ENCODE measurements around the gene ACE. TPM values are rescaled to one million over a fixed set of nuclear protein-coding genes. Genes with fewer than 3 reads are reported as not detected.
"Not testable (repeated sequence)": the region's sequence is repeated elsewhere in the genome, so short reads cannot be mapped to it uniquely, and the experiment has no call there.

ACE gene
- total RNA-seq, 2 experiments from 2014 or later: 2.2 to 2.6 TPM

DNA sequence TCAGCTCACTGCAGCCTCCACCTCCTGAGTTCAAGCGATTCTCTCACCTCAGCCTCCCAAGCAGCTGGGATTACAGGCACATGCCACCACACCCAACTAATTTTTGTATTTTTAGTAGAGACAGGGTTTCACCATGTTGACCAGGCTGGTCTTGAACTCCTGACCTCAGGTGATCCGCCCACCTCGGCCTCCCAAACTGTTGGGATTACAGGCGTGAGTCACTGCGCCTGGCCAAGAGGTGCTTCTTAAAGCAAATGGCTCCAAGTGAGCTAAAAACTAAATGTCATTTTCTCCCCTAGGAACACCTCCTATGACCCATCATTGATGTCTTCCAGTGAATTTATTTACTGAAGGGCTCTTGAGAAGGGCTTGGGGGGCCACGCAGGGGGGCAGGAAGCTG is 22.5 kb upstream of the ACE start:
- CTCF ChIA-PET: interaction anchor here (1.3 kb wide), 1 partner anchor 25 kb away, joined by 5 read pairs; no protein-coding TSS in a partner anchor
- H3K36me3 Mint-ChIP-seq; POLR2A ChIA-PET; intact Hi-C loops (cut with micrococcal nuclease); H3K9me3 Mint-ChIP-seq; H3K27ac Mint-ChIP-seq; H3K4me3 Mint-ChIP-seq; H3K27me3 Mint-ChIP-seq; DNase-seq: not testable (repeated sequence)
- peaks cover 11% of the 10 kb centered on the region for H3K4me1 Mint-ChIP-seq (ENCODE audit: low read depth)

DNA sequence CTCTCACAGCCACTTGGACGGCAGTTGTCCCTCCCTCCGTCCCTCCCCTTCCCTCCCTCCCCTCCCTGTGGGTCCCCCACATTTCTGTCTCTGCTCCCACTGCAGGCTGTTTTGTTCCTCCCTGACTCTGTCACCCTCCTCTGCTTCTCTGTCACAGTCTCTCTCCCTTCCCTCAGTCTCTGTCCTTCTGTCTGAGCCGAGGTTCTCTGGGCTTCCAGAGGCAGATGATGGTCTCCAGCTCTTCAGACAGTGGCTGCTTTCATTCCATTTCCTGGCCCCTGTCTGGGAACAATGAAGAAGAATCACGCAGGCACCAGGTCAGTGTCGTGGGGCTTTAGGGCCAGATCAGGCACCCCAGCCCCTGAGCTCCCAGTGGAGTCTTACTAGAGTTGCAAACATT is 21.9 kb upstream of the ACE start:
- Mint-ChIP-seq H3K27ac (no peak overlapping the region), H3K9me3 (no peaks in the 10 kb centered on the region), H3K4me3 (no peak overlapping the region), H3K4me1 (ENCODE audit: low read depth) (peaks cover 7% of the 10 kb centered on the region), H3K36me3 (no peaks in the 10 kb centered on the region), H3K27me3 (no peaks in the 10 kb centered on the region)
- CTCF ChIA-PET: no interaction called here
- POLR2A ChIA-PET: no interaction called here
- no peak for DNase-seq
- intact Hi-C loops (cut with micrococcal nuclease): no loop called here

DNA sequence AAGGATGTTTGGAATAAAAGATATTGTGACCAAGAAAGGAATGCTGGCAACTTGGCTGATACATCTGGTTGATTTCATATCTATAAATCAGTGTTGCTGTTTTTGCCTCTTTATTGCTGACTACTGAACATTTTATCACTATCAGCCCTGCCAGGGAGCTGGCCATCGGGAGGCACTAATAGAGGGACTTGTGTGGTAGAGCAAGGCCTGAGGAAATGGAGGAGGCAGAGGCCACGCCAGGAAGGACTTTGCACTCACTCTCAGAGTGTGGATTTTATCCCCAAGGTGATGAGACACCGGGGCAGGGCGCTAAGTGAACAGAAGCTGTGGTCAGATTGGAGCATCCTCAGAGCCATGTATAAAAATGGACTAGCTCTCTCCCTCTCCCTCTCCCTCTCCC is 21.4 kb upstream of the ACE start:
- no peak overlapping the region for H3K27ac Mint-ChIP-seq
- no peaks in the 10 kb centered on the region for H3K36me3 Mint-ChIP-seq
- H3K27me3 Mint-ChIP-seq: no peaks in the 10 kb centered on the region
- intact Hi-C loops (cut with micrococcal nuclease): no loop called here
- H3K4me3 Mint-ChIP-seq: no peak overlapping the region
- H3K4me1 Mint-ChIP-seq (ENCODE audit: low read depth): peaks cover 4% of the 10 kb centered on the region
- CTCF ChIA-PET: no interaction called here
- DNase-seq: no peak
- POLR2A ChIA-PET: no interaction called here
- no peaks in the 10 kb centered on the region for H3K9me3 Mint-ChIP-seq

DNA sequence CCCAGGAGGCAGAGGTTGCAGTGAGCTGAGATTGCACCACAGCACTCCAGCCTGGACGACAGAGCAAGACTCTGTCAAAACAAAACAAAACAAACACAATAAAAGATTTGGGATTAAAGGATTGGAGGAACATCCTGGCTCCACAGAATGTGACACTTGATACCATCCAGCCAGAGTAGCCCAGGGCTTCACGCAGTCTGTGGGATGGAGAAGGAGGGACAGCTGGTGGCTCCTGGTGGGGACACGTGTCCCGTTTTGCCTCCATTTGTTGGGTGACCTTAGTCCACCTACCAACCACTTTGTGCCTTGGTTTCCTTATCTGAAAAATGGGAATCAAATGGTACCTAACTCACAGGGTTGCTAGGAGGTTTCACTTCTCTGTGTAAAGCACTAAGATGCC is 18.4 kb upstream of the ACE start:
- Mint-ChIP-seq H3K27me3 (no peaks in the 10 kb centered on the region), H3K9me3 (no peaks in the 10 kb centered on the region), H3K27ac (no peak overlapping the region), H3K4me1 (ENCODE audit: low read depth) (no peaks in the 10 kb centered on the region), H3K36me3 (no peaks in the 10 kb centered on the region), H3K4me3 (no peak overlapping the region)
- intact Hi-C loops (cut with micrococcal nuclease): no loop called here
- no peak for DNase-seq
- ChIA-PET CTCF (interaction anchor here (1.0 to 1.3 kb wide), 2 partner anchors 18 to 33 kb away, joined by 3 to 4 read pairs; partner anchors contain the start of gene ACE), POLR2A (no interaction called here)

DNA sequence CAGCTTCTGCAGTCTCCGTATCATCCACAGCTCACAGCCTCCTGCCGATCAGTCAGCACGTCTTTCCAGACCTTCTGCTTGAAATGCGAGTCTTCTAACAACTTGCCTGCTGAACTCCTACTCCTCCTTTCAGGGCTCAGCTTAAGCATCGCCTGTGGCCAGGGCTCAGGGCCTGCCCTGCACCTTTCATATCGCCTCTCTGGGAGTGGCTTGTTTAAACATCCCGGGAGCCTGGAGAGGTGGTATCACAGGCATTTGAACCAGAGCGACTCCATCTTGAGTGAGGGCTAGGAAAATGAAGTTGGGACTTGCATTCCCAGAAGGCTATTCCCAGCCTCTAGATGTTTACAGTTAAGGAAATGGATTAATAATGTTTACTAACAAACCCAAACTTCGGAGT is 16.8 kb upstream of the ACE start:
- DNase-seq: no peak
- ChIA-PET POLR2A (no interaction called here), CTCF (interaction anchor here (1.2 to 1.3 kb wide), 2 partner anchors 19 to 34 kb away, joined by 3 to 4 read pairs; no protein-coding TSS in a partner anchor)
- intact Hi-C loops (cut with micrococcal nuclease): no loop called here
- Mint-ChIP-seq H3K4me1 (ENCODE audit: low read depth) (no peaks in the 10 kb centered on the region), H3K4me3 (no peak overlapping the region), H3K36me3 (no peaks in the 10 kb centered on the region), H3K9me3 (no peaks in the 10 kb centered on the region), H3K27me3 (no peaks in the 10 kb centered on the region), H3K27ac (no peak overlapping the region)

DNA sequence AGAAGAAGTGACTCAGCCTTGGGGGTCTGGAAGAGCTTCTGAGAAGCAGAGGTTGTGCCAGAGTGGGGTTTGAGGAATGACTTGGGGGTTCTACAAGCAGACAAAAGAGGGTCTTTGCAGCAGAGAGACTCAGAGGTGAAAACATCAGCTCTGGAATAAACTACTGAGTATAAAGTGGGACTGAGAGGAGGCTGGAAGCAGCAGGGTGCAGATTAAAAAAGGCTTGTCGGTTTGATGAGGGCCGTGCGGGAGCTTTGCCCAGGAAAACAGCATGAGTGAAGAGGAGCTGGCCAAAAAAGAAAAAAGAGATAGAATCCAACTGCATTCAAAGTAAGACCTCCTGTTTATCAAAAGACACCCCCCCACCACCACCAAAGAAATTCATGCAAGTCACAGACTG is 13.1 kb upstream of the ACE start:
- POLR2A ChIA-PET: no interaction called here

DNA sequence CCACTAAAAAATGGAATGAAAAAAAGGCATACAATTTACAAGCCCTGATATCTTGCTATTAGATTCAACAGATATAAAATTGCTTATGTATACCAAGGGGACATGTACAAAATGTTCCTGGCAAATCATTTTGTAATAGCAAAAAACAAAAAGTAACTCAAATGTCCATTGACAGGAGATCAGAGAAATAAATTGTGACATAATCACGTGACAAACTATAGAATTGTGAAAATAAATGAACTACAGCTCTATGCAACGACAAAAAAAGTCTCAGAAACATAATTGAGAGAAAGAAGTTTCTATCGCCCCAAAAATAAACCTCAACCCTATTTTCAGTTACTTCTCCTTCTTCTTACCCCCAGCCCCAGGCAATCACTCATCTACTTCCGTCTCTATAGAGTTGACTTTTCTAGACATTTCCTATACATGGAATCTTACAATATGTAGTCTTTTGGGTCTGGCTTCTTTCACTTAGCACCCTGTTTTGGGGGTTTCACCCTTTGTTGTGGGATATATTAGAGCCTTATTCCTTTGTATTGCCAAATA is 12.1 kb upstream of the ACE start:
- intact Hi-C loops (cut with micrococcal nuclease): no loop called here
- no peak overlapping the region for H3K27ac Mint-ChIP-seq
- ChIA-PET POLR2A (no interaction called here), CTCF (interaction anchor here (1.4 kb wide), 1 partner anchor 14 kb away, joined by 3 read pairs; no protein-coding TSS in a partner anchor)
- DNase-seq: no peak
- no peaks in the 10 kb centered on the region for H3K9me3 Mint-ChIP-seq
- no peak overlapping the region for H3K4me3 Mint-ChIP-seq
- no peaks in the 10 kb centered on the region for H3K27me3 Mint-ChIP-seq
- no peaks in the 10 kb centered on the region for H3K36me3 Mint-ChIP-seq
- H3K4me1 Mint-ChIP-seq (ENCODE audit: low read depth): no peaks in the 10 kb centered on the region

More for the DNA sequence above, 13.1 kb upstream of the ACE start:
- CTCF ChIA-PET: interaction anchor here (1.4 kb wide), 1 partner anchor 15 kb away, joined by 3 read pairs; no protein-coding TSS in a partner anchor
- no peak for DNase-seq
- Mint-ChIP-seq H3K4me3 (no peak overlapping the region), H3K27me3 (no peaks in the 10 kb centered on the region), H3K4me1 (ENCODE audit: low read depth) (no peaks in the 10 kb centered on the region), H3K36me3 (no peaks in the 10 kb centered on the region), H3K27ac (no peak overlapping the region), H3K9me3 (no peaks in the 10 kb centered on the region)
- intact Hi-C loops (cut with micrococcal nuclease): no loop called here

DNA sequence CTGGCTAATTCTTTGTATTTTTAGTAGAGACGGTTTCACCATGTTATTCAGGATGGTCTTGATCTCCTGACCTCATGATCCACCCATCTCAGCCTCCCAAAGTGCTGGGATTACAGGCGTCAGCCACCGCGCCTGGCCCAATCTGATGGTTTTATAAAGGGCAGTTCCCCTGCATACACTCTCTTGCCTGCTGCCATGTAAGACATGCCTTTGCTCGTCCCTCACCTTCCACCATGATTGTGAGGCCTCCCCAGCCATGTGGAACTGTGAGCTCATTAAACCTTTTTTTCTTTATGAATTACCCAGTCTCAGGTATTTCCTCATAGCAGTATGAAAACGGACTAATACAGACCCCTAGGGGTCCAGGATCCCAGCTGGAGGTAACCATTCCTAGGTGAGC is 8.8 kb upstream of the ACE start:
- POLR2A ChIA-PET; H3K27ac Mint-ChIP-seq; H3K27me3 Mint-ChIP-seq; H3K4me1 Mint-ChIP-seq (ENCODE audit: low read depth); H3K9me3 Mint-ChIP-seq; H3K4me3 Mint-ChIP-seq; H3K36me3 Mint-ChIP-seq; intact Hi-C loops (cut with micrococcal nuclease); DNase-seq: not testable (repeated sequence)
- CTCF ChIA-PET: interaction anchor here (3.3 kb wide), 1 partner anchor 11 kb away, joined by 15 read pairs; no protein-coding TSS in a partner anchor

DNA sequence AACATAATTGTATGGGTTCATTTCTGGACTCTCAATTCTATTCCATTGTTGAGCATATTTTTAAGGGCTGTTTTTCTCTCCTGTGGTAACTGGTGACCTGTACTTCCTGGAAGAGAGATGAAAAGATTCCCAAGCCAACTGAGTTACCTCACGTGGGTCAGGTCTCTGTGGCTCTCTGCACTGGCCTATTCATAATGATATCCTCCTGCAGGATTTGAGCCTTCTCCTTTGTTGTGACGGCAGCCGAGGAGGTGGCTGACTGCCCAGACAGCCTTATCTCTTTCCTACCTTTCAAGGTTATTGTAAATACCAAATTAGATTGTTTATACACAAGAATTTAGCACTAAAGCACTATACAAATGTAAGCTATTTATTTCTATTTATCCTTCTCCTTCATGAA is 2.7 kb upstream of the ACE start:
- intact Hi-C loops (cut with micrococcal nuclease): no loop called here
- H3K36me3 Mint-ChIP-seq: no peaks in the 10 kb centered on the region
- peaks cover 6% of the 10 kb centered on the region for H3K27me3 Mint-ChIP-seq
- H3K4me3 Mint-ChIP-seq: no peak overlapping the region
- CTCF ChIA-PET: no interaction called here
- DNase-seq: no peak
- H3K27ac Mint-ChIP-seq: no peak overlapping the region
- POLR2A ChIA-PET: no interaction called here
- H3K4me1 Mint-ChIP-seq (ENCODE audit: low read depth): peaks cover 14% of the 10 kb centered on the region
- H3K9me3 Mint-ChIP-seq: no peaks in the 10 kb centered on the region

DNA sequence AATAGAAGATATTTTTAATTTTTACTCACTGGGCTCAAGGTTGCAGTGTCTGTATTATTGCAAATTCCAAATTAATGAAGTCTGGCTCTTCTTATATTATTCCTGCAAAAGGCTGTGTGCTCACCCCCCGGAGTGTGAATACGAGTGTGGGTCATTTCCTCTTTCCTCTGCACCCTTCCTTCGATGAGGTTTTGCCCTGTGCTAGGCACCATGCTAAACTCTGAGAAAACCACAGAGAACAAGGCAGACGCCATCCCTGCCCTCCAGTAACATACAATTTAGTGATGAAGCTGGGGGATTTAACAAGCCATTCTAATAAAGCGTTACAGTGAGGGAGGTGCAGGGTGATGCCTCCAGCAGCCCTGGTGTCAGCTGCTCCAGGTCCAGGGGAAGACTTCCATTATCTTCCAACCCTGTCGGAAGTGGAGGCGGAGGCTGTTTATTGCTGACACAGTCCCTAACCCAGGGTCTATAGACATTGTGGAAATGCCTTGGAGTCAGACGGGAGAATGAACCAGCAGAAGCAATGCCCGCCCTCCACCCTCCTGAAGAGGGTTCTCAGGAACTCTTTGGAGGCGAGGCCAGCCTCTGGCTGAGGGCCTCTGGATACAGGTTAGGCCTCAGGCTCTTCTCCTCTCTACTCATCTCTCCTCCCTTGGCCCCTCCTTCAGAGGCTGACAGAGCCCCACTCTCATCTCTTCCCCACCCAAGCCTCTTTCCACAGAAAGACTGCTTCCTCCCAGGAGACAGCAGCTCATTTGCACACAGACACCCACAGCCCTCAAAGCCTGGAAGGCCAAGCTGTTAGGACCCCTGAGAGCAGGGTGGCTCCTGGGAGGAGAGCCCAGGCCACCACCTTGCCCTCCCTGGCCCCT is 2.0 kb upstream of the ACE start:
- no peaks in the 10 kb centered on the region for H3K9me3 Mint-ChIP-seq
- no peak overlapping the region for H3K4me3 Mint-ChIP-seq
- no peaks in the 10 kb centered on the region for H3K36me3 Mint-ChIP-seq
- no peak for DNase-seq
- POLR2A ChIA-PET: no interaction called here
- peaks cover 15% of the 10 kb centered on the region for H3K4me1 Mint-ChIP-seq (ENCODE audit: low read depth)
- no peak overlapping the region for H3K27ac Mint-ChIP-seq
- intact Hi-C loops (cut with micrococcal nuclease): no loop called here
- H3K27me3 Mint-ChIP-seq: peaks cover 6% of the 10 kb centered on the region
- CTCF ChIA-PET: interaction anchor here (8.1 kb wide), 1 partner anchor 49 kb away, joined by 233 read pairs; no protein-coding TSS in a partner anchor

DNA sequence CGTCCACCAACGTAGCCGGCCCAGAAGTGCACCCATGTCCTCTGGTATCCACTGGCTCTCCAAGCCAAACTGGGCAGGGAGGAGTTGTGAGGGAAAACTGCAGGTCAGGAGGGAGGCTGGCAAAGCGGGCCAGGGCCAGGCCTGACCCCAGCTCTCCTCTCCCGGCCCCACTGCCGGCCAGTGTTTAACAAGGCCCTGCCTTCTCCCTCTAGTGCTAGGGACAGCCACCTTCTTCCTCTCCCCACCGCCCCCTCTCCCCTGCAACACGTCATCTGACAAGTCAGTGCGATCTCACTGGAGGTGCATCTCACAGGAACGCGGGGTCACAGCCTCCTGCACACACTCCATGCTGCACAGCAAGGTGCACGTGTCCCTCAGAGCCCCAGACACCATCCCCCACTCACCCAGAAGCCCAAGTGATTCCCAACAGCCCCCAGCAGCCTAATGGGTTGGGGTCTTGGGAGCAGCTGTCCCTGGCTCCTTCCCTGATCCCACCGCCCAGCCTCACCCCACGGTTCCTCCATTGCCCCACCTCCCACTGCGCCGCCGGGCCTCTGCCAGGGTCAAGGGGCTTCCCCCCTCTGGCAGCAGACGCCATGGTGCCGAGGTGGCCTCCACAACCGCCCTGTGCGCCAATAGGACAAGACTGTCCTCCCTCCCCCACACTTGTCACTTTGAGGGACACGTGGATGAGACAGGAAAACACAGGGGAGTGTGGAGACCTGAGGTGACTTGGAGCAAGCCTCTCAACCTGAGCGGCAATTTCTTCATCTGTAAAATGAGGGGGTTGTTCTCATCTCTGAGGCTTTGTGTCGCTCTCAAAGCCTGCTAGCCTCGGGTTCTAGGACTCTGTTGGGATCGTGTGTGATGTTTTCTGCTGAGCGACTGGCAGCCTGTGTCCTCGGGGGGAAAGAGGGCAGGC is 1.1 kb upstream of the ACE start:
- ChIA-PET CTCF (interaction anchor here (1.0 to 8.1 kb wide), 4 partner anchors 17 to 57 kb away, joined by 3 to 233 read pairs (median 7); partner anchors contain the start of gene CYB561), POLR2A (interaction anchor here (0.9 kb wide), 1 partner anchor 50 kb away, joined by 3 read pairs; no protein-coding TSS in a partner anchor)
- peak overlapping the region; percentile 23 for H3K4me3 Mint-ChIP-seq
- DNase-seq: peak; percentile 16
- H3K27ac Mint-ChIP-seq: no peak overlapping the region
- intact Hi-C loops (cut with micrococcal nuclease): no loop called here
- H3K4me1 Mint-ChIP-seq (ENCODE audit: low read depth): peaks cover 15% of the 10 kb centered on the region
- no peaks in the 10 kb centered on the region for H3K9me3 Mint-ChIP-seq
- H3K27me3 Mint-ChIP-seq: peaks cover 5% of the 10 kb centered on the region
- H3K36me3 Mint-ChIP-seq: no peaks in the 10 kb centered on the region

DNA sequence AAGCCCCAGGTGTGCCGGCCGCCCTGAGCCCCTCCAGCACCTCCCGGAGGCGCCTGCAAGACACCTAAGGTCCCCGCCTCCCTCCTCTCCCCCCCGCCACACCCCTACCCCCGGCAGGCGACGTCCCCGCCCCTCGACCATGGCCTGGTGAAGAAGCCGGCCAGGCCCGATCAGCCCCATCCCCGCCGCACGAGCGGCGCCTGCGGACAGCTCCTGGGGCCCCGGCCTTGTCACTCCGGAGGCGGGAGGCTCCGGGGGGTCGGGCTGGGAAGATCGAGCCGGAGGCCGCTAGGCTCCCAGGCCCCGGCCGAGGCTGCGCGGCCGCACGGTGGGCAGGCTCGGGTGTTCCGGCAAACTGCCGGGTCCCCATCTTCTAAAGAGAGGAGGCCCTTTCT is 405 bp upstream of the ACE start:
- CTCF ChIA-PET: interaction anchor here (1.0 to 8.1 kb wide), 8 partner anchors 18 to 146 kb away, joined by 3 to 233 read pairs (median 12); partner anchors contain the start of genes CYB561 and MAP3K3
- DNase-seq: peak; percentile 20
- Mint-ChIP-seq H3K36me3 (no peaks in the 10 kb centered on the region), H3K4me1 (ENCODE audit: low read depth) (peaks cover 15% of the 10 kb centered on the region), H3K27ac (no peak overlapping the region), H3K9me3 (no peaks in the 10 kb centered on the region), H3K27me3 (peaks cover 5% of the 10 kb centered on the region), H3K4me3 (peak overlapping the region; percentile 23)
- POLR2A ChIA-PET: interaction anchor here (0.9 kb wide), 1 partner anchor 51 kb away, joined by 3 read pairs; no protein-coding TSS in a partner anchor
- intact Hi-C loops (cut with micrococcal nuclease): no loop called here

Measured in activated CD4-positive, alpha-beta memory T cell treated with anti-CD3 and anti-CD28 coated beads for 36 hours (primary cell).